SU-DHL-6 (cell line): ENCODE results near the gene UQCRHL.

ENCODE experiments used
- EZH2phosphoT487 ChIP-seq: fragments of 200-600 bp; sonication (generic), shearing (Covaris generic); conservative IDR thresholded peaks from 2 replicates; pipeline ENCODE4 v1.6.1; 2018; ENCODE audit warnings: mild to moderate bottlenecking, antibody characterized with exemption, low read length, moderate library complexity, mixed read lengths
- TF ChIP-seq, protein P1 (sequence below): fragments of 200-600 bp; sonication (generic); IDR thresholded peaks from one replicate; pipeline ENCODE4 v1.5.1; 2017; ENCODE audit warnings: antibody characterized with exemption, mild to moderate bottlenecking, low read length, moderate library complexity; ENCODE audit not compliant: insufficient read depth, poor library complexity, severe bottlenecking

DNA sequence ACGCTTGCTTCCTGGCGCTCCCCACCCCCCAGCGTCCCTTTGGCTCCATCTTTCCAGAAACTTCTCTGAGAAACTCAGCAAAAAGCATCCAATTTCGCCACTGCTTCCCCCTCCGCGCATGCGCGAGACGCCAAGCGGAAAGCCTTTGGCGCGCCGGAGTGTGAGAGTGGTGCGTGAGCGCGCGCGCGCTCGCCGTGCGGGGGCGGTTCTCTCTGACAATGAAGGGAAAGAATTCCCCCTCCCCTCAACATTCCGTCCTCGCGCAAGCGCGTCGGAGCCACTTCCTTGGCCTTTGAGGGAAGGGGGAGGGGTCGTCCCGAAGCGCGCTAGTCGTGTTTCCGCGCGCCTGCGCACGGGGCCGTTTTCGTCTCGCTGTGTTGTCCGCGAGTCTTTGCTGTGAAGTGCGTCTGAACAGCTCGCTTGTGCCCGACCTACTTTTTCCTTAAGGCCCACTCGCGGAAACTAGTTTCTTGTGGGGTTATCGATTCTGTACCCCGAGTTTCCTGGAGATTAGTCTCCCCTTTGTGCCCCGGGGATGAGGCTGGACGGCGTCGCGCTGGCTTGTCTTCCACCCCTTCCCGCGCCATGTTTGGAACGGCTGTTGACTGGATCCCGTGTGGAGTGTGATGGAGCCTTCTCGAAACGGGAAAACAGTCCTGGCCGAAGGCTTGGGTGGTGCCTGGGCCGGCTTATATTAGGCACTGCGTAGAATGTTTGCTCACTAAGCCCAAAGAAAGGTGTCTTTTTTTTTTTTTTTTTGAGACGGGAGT lies 28.5 kb upstream of the UQCRHL start:
- TF ChIP-seq EZH2phosphoT487 = no peak
- TF ChIP-seq, protein P1, sequence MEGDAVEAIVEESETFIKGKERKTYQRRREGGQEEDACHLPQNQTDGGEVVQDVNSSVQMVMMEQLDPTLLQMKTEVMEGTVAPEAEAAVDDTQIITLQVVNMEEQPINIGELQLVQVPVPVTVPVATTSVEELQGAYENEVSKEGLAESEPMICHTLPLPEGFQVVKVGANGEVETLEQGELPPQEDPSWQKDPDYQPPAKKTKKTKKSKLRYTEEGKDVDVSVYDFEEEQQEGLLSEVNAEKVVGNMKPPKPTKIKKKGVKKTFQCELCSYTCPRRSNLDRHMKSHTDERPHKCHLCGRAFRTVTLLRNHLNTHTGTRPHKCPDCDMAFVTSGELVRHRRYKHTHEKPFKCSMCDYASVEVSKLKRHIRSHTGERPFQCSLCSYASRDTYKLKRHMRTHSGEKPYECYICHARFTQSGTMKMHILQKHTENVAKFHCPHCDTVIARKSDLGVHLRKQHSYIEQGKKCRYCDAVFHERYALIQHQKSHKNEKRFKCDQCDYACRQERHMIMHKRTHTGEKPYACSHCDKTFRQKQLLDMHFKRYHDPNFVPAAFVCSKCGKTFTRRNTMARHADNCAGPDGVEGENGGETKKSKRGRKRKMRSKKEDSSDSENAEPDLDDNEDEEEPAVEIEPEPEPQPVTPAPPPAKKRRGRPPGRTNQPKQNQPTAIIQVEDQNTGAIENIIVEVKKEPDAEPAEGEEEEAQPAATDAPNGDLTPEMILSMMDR = no peak
